GM23248 (cell line): ENCODE measurements around the gene TENT4A. TPM values are rescaled to one million over a fixed set of nuclear protein-coding genes. Genes with fewer than 3 reads are reported as not detected.

Experiments
- DNase-seq: peaks from one replicate; pipeline ENCODE4 v3.0.0-alpha.2; 2015
- H2AFZ ChIP-seq: fragments of 200-600 bp; sonication (generic); 2 replicates; pipeline ENCODE4 v1.6.1; 2016; ENCODE audit warnings: antibody characterized with exemption
- H3F3A ChIP-seq: fragments of 200-600 bp; sonication (generic); 2 replicates; pipeline ENCODE4 v1.6.1; 2016; ENCODE audit warnings: mild to moderate bottlenecking, antibody characterized with exemption, mixed run types; ENCODE audit not compliant: insufficient read depth
- H3K27ac ChIP-seq: fragments of 200-600 bp; sonication (generic); 2 replicates; pipeline ENCODE4 v1.5.1; 2016; ENCODE audit warnings: mild to moderate bottlenecking
- H3K27me3 ChIP-seq: fragments of 200-600 bp; sonication (generic); replicated peaks from 2 replicates; pipeline ENCODE4 v1.6.1; 2016; ENCODE audit warnings: mild to moderate bottlenecking; ENCODE audit not compliant: insufficient read depth
- H3K36me3 ChIP-seq: fragments of 200-600 bp; sonication (generic); 2 replicates; pipeline ENCODE4 v1.6.1; 2016; ENCODE audit warnings: low read depth, mild to moderate bottlenecking
- H3K4me1 ChIP-seq: fragments of 200-600 bp; sonication (generic); 2 replicates; pipeline ENCODE4 v1.6.1; 2016; ENCODE audit warnings: mild to moderate bottlenecking; ENCODE audit not compliant: insufficient read depth
- H3K4me2 ChIP-seq: fragments of 200-600 bp; sonication (generic); one replicate; pipeline ENCODE4 v1.6.1; 2016; ENCODE audit warnings: mild to moderate bottlenecking; ENCODE audit not compliant: unreplicated experiment
- H3K4me3 ChIP-seq: fragments of 200-600 bp; sonication (generic); 2 replicates; pipeline ENCODE4 v1.5.1; 2016; ENCODE audit warnings: mild to moderate bottlenecking
- H3K79me2 ChIP-seq: fragments of 200-600 bp; sonication (generic); 2 replicates; pipeline ENCODE4 v1.6.1; 2016; ENCODE audit warnings: mild to moderate bottlenecking; ENCODE audit not compliant: insufficient read depth
- H3K9ac ChIP-seq: fragments of 200-600 bp; sonication (generic); 2 replicates; pipeline ENCODE4 v1.6.1; 2016; ENCODE audit warnings: mild to moderate bottlenecking
- H3K9me2 ChIP-seq: fragments of 200-600 bp; sonication (generic); 2 replicates; pipeline ENCODE4 v1.6.1; 2016; ENCODE audit warnings: mixed run types, mild to moderate bottlenecking, moderate library complexity; ENCODE audit not compliant: insufficient read depth
- H3K9me3 ChIP-seq: fragments of 200-600 bp; sonication (generic); one replicate; pipeline ENCODE4 v1.6.1; 2017; ENCODE audit warnings: low read depth
- H4K20me1 ChIP-seq: fragments of 200-600 bp; sonication (generic); 2 replicates; pipeline ENCODE4 v1.6.0; 2016; ENCODE audit not compliant: insufficient read depth
- EZH2 ChIP-seq: fragments of 200-600 bp; sonication (generic); IDR thresholded peaks from 2 replicates; pipeline ENCODE4 v1.6.1; 2018; ENCODE audit warnings: antibody characterized with exemption, mild to moderate bottlenecking; ENCODE audit not compliant: insufficient read depth, poor library complexity, severe bottlenecking
- EZH2phosphoT487 ChIP-seq: fragments of 200-600 bp; sonication (generic); IDR thresholded peaks from 2 replicates; pipeline ENCODE4 v1.6.1; 2018; ENCODE audit warnings: antibody characterized with exemption, moderate library complexity, mild to moderate bottlenecking, low read depth; ENCODE audit not compliant: insufficient read depth
- WGBS, 2 experiments: methylation state at CpG; one replicate each; pipeline ENCODE4 v1.1.6; 2015 to 2017; ENCODE audit warnings: low lambda C conversion rate in 2 of 2, low coverage in 1 of 2; ENCODE audit errors: missing lambda C conversion rate in 2 of 2; 5-methylcytosine and 5-hydroxymethylcytosine counted together
- in situ Hi-C: fragments of 300-500 bp; cut with MboI; formaldehyde crosslinking; loops from 2 replicates; pipeline ENCODE4 v1.15.0; 2020
- polyA plus RNA-seq: library from polyadenylated mRNA; unstranded; fragments of >200 nt; fragmentation: Nextera tagmentation; extraction: Ambion mirVana; gene quantifications from 2 replicates; pipeline ENCODE4 v1.2.1, GENCODE V29; 2016
- total RNA-seq: library from RNA; depleted of rRNA; stranded (reverse); fragments of >200 nt; shearing (Covaris generic); gene quantifications from 2 replicates; pipeline ENCODE4 v1.2.3, GENCODE V29; 2014

TENT4A gene
- total and polyA plus RNA-seq, 2 experiments from 2014 or later, result 3.0 to 17.6 TPM

GRCh38 chr5:6717247-6717646 is 4.0 kb downstream of the TENT4A start:
- Histone ChIP-seq H3K9ac (no peak overlapping the region), H3K4me2 (no peak overlapping the region), H3K36me3 (no peaks in the 10 kb centered on the region), H3K4me1 (peaks cover 17% of the 10 kb centered on the region), H3F3A (peaks cover 14% of the 10 kb centered on the region; the same call in 1 of the 2 replicates), H3K9me3 (no peaks in the 10 kb centered on the region), H4K20me1 (no peaks in the 10 kb centered on the region; the same call in 1 of the 2 replicates), H3K27ac (no peak overlapping the region), H3K79me2 (peaks cover 77% of the 10 kb centered on the region), H2AFZ (no peak overlapping the region), H3K4me3 (no peak overlapping the region; the same call in 1 of the 2 replicates), H3K9me2 (no peaks in the 10 kb centered on the region), H3K27me3 (no peaks in the 10 kb centered on the region)
- TF ChIP-seq EZH2phosphoT487, result no peak
- TF ChIP-seq EZH2, result no peak
- no peak for DNase-seq
- in situ Hi-C loops, result no loop called here

GRCh38 chr5:6717687-6718086 is 4.5 kb downstream of the TENT4A start:
- no peak for DNase-seq

DNA sequence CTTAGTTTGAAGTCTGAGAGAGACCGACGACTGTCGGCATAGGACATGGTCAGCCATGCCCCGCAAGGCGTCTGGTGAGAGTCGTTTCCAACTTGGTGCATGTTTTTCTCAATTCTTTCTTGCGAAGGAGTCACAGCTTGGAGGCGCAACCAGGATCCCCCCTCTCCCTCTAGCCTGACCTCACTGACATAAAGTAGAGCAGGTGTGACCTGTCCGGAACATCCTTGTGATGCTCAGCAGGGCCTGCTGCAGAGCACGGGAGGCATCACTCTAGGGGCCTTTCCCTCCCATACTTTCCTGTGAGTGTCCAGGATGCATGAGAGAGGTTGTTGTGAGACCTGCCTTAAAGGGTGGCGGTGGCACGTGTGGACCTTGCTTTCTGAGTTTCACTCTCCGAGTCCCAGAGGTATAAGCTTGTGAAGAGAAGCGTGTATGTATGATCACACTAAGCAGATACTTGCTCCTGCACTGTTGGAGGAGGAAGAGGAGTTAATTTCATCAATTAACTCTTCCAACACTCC is 5.0 kb downstream of the TENT4A start:
- Histone ChIP-seq H3K4me2 (no peak overlapping the region), H3K9ac (no peak overlapping the region), H4K20me1 (no peaks in the 10 kb centered on the region; the same call in 1 of the 2 replicates), H3F3A (peaks cover 17% of the 10 kb centered on the region; the same call in 1 of the 2 replicates), H2AFZ (no peak overlapping the region), H3K36me3 (no peaks in the 10 kb centered on the region), H3K4me3 (no peak overlapping the region), H3K4me1 (peaks cover 26% of the 10 kb centered on the region), H3K27me3 (no peaks in the 10 kb centered on the region), H3K9me3 (no peaks in the 10 kb centered on the region), H3K9me2 (no peaks in the 10 kb centered on the region), H3K27ac (no peak overlapping the region), H3K79me2 (peaks cover 87% of the 10 kb centered on the region)
- no peak for TF ChIP-seq EZH2phosphoT487
- no peak for TF ChIP-seq EZH2
- no peak for DNase-seq
- in situ Hi-C loops, result no loop called here
- WGBS, 2 experiments, result 65 to 71% methylated on average over 14 of the region's 14 CpGs

More at GRCh38 chr5:6717687-6718086, 4.5 kb downstream of the TENT4A start:
- no peaks in the 10 kb centered on the region; the same call in 1 of the 2 replicates for H4K20me1 ChIP-seq
- H3K9me2 ChIP-seq, result no peaks in the 10 kb centered on the region
- H3K27ac ChIP-seq, result no peak overlapping the region
- no peak overlapping the region for H2AFZ ChIP-seq
- no peak overlapping the region for H3K4me3 ChIP-seq
- no peaks in the 10 kb centered on the region for H3K36me3 ChIP-seq
- WGBS, 2 experiments, result 62 to 63% methylated on average over 4 of the region's 4 CpGs
- H3F3A ChIP-seq, result peaks cover 17% of the 10 kb centered on the region; the same call in 1 of the 2 replicates
- TF ChIP-seq EZH2 (no peak), EZH2phosphoT487 (no peak)
- H3K79me2 ChIP-seq, result peaks cover 82% of the 10 kb centered on the region
- peaks cover 21% of the 10 kb centered on the region for H3K4me1 ChIP-seq
- no peaks in the 10 kb centered on the region for H3K9me3 ChIP-seq
- H3K4me2 ChIP-seq, result no peak overlapping the region
- H3K27me3 ChIP-seq, result no peaks in the 10 kb centered on the region
- in situ Hi-C loops, result no loop called here
- no peak overlapping the region for H3K9ac ChIP-seq

DNA sequence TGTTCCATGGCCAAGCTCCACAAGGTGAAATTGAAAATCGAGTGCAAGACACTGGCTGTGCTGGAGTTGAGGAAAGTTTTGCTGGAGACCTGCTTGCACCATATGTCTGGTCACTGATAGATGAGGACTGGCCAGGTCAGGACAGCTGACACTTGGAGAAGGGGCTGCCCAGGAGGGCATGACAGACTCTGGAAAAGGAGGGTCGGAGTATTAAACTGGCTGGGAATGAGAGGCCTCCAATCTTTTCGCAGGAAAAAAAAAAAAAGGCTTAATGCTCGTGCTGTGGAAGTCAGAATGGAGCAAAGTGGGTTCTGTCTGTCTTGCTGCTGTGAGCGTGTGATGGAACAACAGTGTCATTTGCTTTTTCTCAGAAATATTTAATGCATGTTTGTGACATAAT is 5.5 kb downstream of the TENT4A start:
- H4K20me1 ChIP-seq, result no peaks in the 10 kb centered on the region; the same call in 1 of the 2 replicates
- no peak for DNase-seq
- H3K4me3 ChIP-seq, result no peak overlapping the region
- H3K27me3 ChIP-seq, result no peaks in the 10 kb centered on the region
- peaks cover 17% of the 10 kb centered on the region; the same call in 1 of the 2 replicates for H3F3A ChIP-seq
- in situ Hi-C loops, result no loop called here
- peaks cover 31% of the 10 kb centered on the region for H3K4me1 ChIP-seq
- H3K4me2 ChIP-seq, result no peak overlapping the region
- H3K79me2 ChIP-seq, result peaks cover 92% of the 10 kb centered on the region
- H3K36me3 ChIP-seq, result no peaks in the 10 kb centered on the region
- H3K27ac ChIP-seq, result no peak overlapping the region
- H3K9me3 ChIP-seq, result no peaks in the 10 kb centered on the region
- H3K9ac ChIP-seq, result no peak overlapping the region
- H2AFZ ChIP-seq, result no peak overlapping the region
- H3K9me2 ChIP-seq, result no peaks in the 10 kb centered on the region
- no peak for TF ChIP-seq EZH2
- no peak for TF ChIP-seq EZH2phosphoT487
- WGBS, 2 experiments, result 39 to 44% methylated on average over 5 of the region's 5 CpGs
